ENCODE results near the gene PLEKHM3.

DNA sequence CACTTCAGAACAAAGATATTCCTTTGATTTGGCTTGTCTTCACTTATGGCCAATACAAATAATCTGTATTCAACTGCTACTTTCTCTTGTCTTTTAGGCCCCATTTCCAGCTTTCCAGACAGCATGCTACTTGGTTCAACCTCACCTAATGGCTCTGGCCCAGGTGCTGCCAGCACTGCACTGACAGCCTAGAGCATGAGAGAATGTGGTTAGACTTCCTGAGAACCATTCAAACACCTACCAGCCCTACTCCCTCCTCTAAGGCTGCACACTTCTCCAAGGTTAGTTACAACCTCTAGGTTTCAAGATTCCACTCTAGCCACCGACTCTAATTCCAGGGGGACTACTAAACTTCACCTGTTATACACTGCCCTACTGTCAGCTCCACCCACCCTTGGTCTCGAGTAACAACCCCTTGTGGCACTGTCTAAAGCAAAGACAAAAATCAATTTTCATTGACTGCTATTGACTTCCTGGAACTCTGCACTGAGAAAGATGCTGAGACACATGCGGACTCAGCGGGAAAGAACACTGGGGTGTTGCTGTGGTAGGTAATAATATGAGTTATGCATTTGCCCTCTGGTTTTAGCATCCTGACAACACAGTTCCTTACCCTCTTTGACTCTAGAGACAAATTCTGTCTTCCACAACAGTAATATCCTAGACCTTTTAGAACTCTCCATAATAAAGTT is 38.2 kb downstream of the PLEKHM3 start:
- TF ChIP-seq EZH2 (IDR thresholded peaks at IDR 0.05; ENCODE audit: low read depth) = no peak
- TF ChIP-seq, protein P1, sequence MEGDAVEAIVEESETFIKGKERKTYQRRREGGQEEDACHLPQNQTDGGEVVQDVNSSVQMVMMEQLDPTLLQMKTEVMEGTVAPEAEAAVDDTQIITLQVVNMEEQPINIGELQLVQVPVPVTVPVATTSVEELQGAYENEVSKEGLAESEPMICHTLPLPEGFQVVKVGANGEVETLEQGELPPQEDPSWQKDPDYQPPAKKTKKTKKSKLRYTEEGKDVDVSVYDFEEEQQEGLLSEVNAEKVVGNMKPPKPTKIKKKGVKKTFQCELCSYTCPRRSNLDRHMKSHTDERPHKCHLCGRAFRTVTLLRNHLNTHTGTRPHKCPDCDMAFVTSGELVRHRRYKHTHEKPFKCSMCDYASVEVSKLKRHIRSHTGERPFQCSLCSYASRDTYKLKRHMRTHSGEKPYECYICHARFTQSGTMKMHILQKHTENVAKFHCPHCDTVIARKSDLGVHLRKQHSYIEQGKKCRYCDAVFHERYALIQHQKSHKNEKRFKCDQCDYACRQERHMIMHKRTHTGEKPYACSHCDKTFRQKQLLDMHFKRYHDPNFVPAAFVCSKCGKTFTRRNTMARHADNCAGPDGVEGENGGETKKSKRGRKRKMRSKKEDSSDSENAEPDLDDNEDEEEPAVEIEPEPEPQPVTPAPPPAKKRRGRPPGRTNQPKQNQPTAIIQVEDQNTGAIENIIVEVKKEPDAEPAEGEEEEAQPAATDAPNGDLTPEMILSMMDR (conservative IDR thresholded peaks at IDR 0.05) = no peak
